HEK293 (cell line): ENCODE results near the gene HOXA3.
A peak's percentile ranks its signal among the peaks of the same experiment; 100 is the strongest.

Experiments
- BCL11B ChIP-seq: fragments of 450-650 bp; formaldehyde crosslinking; IDR thresholded peaks from 2 replicates; pipeline ENCODE4 v1.5.1; 2016; ENCODE audit warnings: low read depth, missing biosample characterization, missing genetic modification characterization
- EGR2 ChIP-seq: fragments of 450-650 bp; formaldehyde crosslinking; IDR thresholded peaks from 2 replicates; pipeline ENCODE4 v1.5.1; 2016; ENCODE audit warnings: low read depth, missing biosample characterization, missing genetic modification characterization
- KLF9 ChIP-seq: fragments of 450-650 bp; formaldehyde crosslinking; IDR thresholded peaks from 2 replicates; pipeline ENCODE4 v1.5.1; 2016; ENCODE audit warnings: missing biosample characterization, missing genetic modification characterization, low read depth
- MEIS1 ChIP-seq: sonication (generic); formaldehyde crosslinking; IDR thresholded peaks from 2 replicates; pipeline ENCODE4 v1.8.1; 2022; ENCODE audit warnings: missing genetic modification reagents, mild to moderate bottlenecking, borderline replicate concordance
- OVOL3 ChIP-seq: fragments of 450-650 bp; formaldehyde crosslinking; IDR thresholded peaks from 2 replicates; pipeline ENCODE4 v1.5.1; 2016; ENCODE audit warnings: missing biosample characterization, missing genetic modification characterization
- SP3 ChIP-seq: fragments of 450-650 bp; formaldehyde crosslinking; IDR thresholded peaks from 2 replicates; pipeline ENCODE4 v1.5.1; 2016; ENCODE audit warnings: missing biosample characterization, missing genetic modification characterization
- SP7 ChIP-seq: fragments of 450-650 bp; formaldehyde crosslinking; IDR thresholded peaks from 2 replicates; pipeline ENCODE4 v1.5.1; 2016; ENCODE audit warnings: missing biosample characterization, missing genetic modification characterization
- ZEB2 ChIP-seq: fragments of 450-650 bp; formaldehyde crosslinking; IDR thresholded peaks from 2 replicates; pipeline ENCODE4 v1.5.1; 2016; ENCODE audit warnings: missing biosample characterization, missing genetic modification characterization
- ZFP3 ChIP-seq: fragments of 450-650 bp; formaldehyde crosslinking; IDR thresholded peaks from 2 replicates; pipeline ENCODE4 v1.5.1; 2016; ENCODE audit warnings: low read depth, missing biosample characterization, missing genetic modification characterization
- ZIC2 ChIP-seq: fragments of 450-650 bp; formaldehyde crosslinking; IDR thresholded peaks from 2 replicates; pipeline ENCODE4 v1.5.1; 2016; ENCODE audit warnings: missing biosample characterization, missing genetic modification characterization
- ZNF114 ChIP-seq: fragments of 450-650 bp; formaldehyde crosslinking; IDR thresholded peaks from 2 replicates; pipeline ENCODE4 v1.5.0; 2017; ENCODE audit warnings: missing biosample characterization, missing genetic modification characterization
- ZNF132 ChIP-seq: fragments of 450-650 bp; formaldehyde crosslinking; IDR thresholded peaks from 2 replicates; pipeline ENCODE4 v1.5.1; 2017; ENCODE audit warnings: missing biosample characterization, missing genetic modification characterization, borderline replicate concordance
- ZNF138 ChIP-seq: fragments of 450-650 bp; formaldehyde crosslinking; IDR thresholded peaks from 2 replicates; pipeline ENCODE4 v1.5.1; 2016; ENCODE audit warnings: missing biosample characterization, missing genetic modification characterization, borderline replicate concordance
- ZNF155 ChIP-seq: fragments of 450-650 bp; formaldehyde crosslinking; IDR thresholded peaks from 2 replicates; pipeline ENCODE4 v1.5.1; 2016; ENCODE audit warnings: missing biosample characterization, missing genetic modification characterization
- ZNF184 ChIP-seq: fragments of 450-650 bp; IDR thresholded peaks from 2 replicates; pipeline ENCODE4 v1.5.1; 2018; ENCODE audit warnings: missing biosample characterization, mild to moderate bottlenecking, missing genetic modification characterization
- ZNF202 ChIP-seq: fragments of 450-650 bp; formaldehyde crosslinking; IDR thresholded peaks from 2 replicates; pipeline ENCODE4 v1.5.1; 2016; ENCODE audit warnings: missing biosample characterization, missing genetic modification characterization, borderline replicate concordance
- ZNF221 ChIP-seq: fragments of 450-650 bp; formaldehyde crosslinking; IDR thresholded peaks from 2 replicates; pipeline ENCODE4 v1.5.1; 2017; ENCODE audit warnings: missing biosample characterization, missing genetic modification characterization, borderline replicate concordance
- ZNF302 ChIP-seq: fragments of 450-650 bp; formaldehyde crosslinking; IDR thresholded peaks from 2 replicates; pipeline ENCODE4 v1.5.1; 2016; ENCODE audit warnings: missing biosample characterization, missing genetic modification characterization, low read depth
- ZNF324 ChIP-seq: fragments of 450-650 bp; formaldehyde crosslinking; IDR thresholded peaks from 2 replicates; pipeline ENCODE4 v1.5.1; 2016; ENCODE audit warnings: missing biosample characterization, missing genetic modification characterization
- ZNF366 ChIP-seq: fragments of 450-650 bp; formaldehyde crosslinking; conservative IDR thresholded peaks from 2 replicates; pipeline ENCODE4 v1.5.1; 2016; ENCODE audit warnings: missing biosample characterization, missing genetic modification characterization
- ZNF548 ChIP-seq: fragments of 450-650 bp; formaldehyde crosslinking; IDR thresholded peaks from 2 replicates; pipeline ENCODE4 v1.5.1; 2016; ENCODE audit warnings: missing biosample characterization, missing genetic modification characterization
- ZNF658 ChIP-seq: fragments of 450-650 bp; formaldehyde crosslinking; IDR thresholded peaks from 2 replicates; pipeline ENCODE4; 2016; ENCODE audit warnings: missing biosample characterization, missing genetic modification characterization
- ZNF776 ChIP-seq: fragments of 450-650 bp; formaldehyde crosslinking; IDR thresholded peaks from 2 replicates; pipeline ENCODE4 v1.5.0; 2017; ENCODE audit warnings: missing biosample characterization, missing genetic modification characterization, borderline replicate concordance
- ZNF777 ChIP-seq: fragments of 450-650 bp; formaldehyde crosslinking; IDR thresholded peaks from 2 replicates; pipeline ENCODE4 v1.5.1; 2017; ENCODE audit warnings: missing biosample characterization, missing genetic modification characterization, borderline replicate concordance
- ZNF830 ChIP-seq: fragments of 450-650 bp; IDR thresholded peaks from 2 replicates; pipeline ENCODE4 v1.5.0; 2018; ENCODE audit warnings: missing biosample characterization, missing genetic modification characterization, low read depth, mild to moderate bottlenecking, moderate library complexity
- ZSCAN18 ChIP-seq: fragments of 450-650 bp; formaldehyde crosslinking; IDR thresholded peaks from 2 replicates; pipeline ENCODE4 v1.5.1; 2016; ENCODE audit warnings: missing biosample characterization, missing genetic modification characterization
- ZSCAN23 ChIP-seq: fragments of 450-650 bp; formaldehyde crosslinking; IDR thresholded peaks from 2 replicates; pipeline ENCODE4 v1.5.1; 2016; ENCODE audit warnings: missing biosample characterization, missing genetic modification characterization
- TF ChIP-seq, protein P1 (sequence below): fragments of 450-650 bp; formaldehyde crosslinking; IDR thresholded peaks from 2 replicates; pipeline ENCODE4 v1.5.1; 2016; ENCODE audit warnings: missing biosample characterization, missing genetic modification characterization, borderline replicate concordance
- TF ChIP-seq, protein P2 (sequence below): fragments of 450-650 bp; formaldehyde crosslinking; IDR thresholded peaks from 2 replicates; pipeline ENCODE4 v1.5.1; 2017; ENCODE audit warnings: missing biosample characterization, missing genetic modification characterization
- TF ChIP-seq, protein P3 (sequence below): fragments of 450-650 bp; formaldehyde crosslinking; IDR thresholded peaks from 2 replicates; pipeline ENCODE4 v1.5.1; 2017; ENCODE audit warnings: missing biosample characterization, missing genetic modification characterization
- TF ChIP-seq, protein P4 (sequence below): fragments of 450-650 bp; formaldehyde crosslinking; IDR thresholded peaks from 2 replicates; pipeline ENCODE4 v1.5.1; 2016; ENCODE audit warnings: missing biosample characterization, missing genetic modification characterization

HOXA3 gene

DNA sequence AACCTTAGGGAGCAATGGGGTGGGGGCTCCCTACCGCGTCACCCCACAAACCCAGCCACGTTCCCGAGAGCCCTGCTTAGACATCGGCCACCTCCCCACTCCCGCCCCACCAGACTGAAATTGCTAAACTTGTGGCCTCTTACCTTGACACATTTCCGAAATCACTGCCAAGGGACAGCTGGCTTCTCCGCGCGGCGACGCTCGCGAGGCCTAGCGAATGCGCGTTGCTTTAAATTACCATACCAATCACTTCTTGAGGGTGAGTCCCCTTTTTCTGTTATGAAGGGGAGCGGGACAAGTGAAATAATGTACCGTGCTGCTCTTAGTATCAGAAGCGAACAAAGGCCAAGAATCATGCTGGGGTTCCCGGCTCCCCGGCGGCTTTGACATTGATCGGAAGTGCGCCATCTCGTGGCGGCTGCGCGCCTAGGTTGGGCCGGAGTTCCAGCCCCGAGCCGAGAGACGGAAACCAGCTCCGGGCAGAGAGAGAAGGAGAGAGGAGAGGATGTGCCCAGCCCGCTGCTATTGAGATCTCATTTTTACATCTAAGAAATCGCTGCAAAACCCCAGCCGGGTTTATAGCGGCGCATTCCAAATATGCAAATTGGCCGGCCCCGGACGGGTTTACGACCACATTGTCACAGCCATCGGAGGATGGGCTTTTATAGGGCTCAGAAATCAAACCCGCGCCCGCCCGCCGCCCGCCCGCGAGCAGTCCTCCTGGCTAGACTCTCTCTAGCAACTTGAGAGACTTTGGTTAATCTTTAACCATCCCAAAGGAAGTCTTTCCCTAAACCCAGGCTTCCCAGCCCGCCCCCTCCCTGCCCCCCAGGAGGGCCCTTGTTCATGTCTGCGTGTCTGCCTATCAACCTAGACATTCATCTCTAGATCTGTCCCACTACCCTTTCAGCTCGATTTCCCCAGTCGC is 27.4 kb upstream of the HOXA3 start (continued):
- TF ChIP-seq, protein P1, sequence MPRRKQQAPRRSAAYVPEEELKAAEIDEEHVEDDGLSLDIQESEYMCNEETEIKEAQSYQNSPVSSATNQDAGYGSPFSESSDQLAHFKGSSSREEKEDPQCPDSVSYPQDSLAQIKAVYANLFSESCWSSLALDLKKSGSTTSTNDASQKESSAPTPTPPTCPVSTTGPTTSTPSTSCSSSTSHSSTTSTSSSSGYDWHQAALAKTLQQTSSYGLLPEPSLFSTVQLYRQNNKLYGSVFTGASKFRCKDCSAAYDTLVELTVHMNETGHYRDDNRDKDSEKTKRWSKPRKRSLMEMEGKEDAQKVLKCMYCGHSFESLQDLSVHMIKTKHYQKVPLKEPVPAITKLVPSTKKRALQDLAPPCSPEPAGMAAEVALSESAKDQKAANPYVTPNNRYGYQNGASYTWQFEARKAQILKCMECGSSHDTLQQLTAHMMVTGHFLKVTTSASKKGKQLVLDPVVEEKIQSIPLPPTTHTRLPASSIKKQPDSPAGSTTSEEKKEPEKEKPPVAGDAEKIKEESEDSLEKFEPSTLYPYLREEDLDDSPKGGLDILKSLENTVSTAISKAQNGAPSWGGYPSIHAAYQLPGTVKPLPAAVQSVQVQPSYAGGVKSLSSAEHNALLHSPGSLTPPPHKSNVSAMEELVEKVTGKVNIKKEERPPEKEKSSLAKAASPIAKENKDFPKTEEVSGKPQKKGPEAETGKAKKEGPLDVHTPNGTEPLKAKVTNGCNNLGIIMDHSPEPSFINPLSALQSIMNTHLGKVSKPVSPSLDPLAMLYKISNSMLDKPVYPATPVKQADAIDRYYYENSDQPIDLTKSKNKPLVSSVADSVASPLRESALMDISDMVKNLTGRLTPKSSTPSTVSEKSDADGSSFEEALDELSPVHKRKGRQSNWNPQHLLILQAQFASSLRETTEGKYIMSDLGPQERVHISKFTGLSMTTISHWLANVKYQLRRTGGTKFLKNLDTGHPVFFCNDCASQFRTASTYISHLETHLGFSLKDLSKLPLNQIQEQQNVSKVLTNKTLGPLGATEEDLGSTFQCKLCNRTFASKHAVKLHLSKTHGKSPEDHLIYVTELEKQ, result no peak
- TF ChIP-seq ZNF324 (tag by site-specific recombination) (no peak), ZNF138 (no peak), EGR2 (tag by site-specific recombination) (no peak), OVOL3 (tag by site-specific recombination) (no peak), BCL11B (tag by site-specific recombination) (0 out of 2 replicates have a peak, but pooled peaks have one; percentile 37), ZNF777 (no peak), ZNF132 (no peak), ZNF114 (tag by site-specific recombination) (no peak), KLF9 (tag by site-specific recombination) (no peak), ZNF366 (tag by site-specific recombination) (peak; percentile 83), ZNF830 (tag by site-specific recombination) (no peak), MEIS1 (CRISPR knock-in tag) (no peak), ZNF776 (tag by site-specific recombination) (no peak), ZNF202 (tag by site-specific recombination) (no peak), SP3 (tag by site-specific recombination) (no peak), ZIC2 (peak; percentile 62), ZNF302 (no peak), ZNF155 (no peak), SP7 (tag by site-specific recombination) (peak; percentile 37; the same call in 1 of the 2 replicates), ZSCAN23 (no peak), ZSCAN18 (tag by site-specific recombination) (no peak), ZNF184 (tag by site-specific recombination) (no peak), ZNF658 (tag by site-specific recombination) (no peak), ZNF548 (tag by site-specific recombination) (no peak), ZEB2 (no peak; the same call in 1 of the 2 replicates), ZNF221 (tag by site-specific recombination) (no peak), ZFP3 (tag by site-specific recombination) (0 out of 2 replicates have a peak, but pooled peaks have one; percentile 25)
- TF ChIP-seq, protein P2, sequence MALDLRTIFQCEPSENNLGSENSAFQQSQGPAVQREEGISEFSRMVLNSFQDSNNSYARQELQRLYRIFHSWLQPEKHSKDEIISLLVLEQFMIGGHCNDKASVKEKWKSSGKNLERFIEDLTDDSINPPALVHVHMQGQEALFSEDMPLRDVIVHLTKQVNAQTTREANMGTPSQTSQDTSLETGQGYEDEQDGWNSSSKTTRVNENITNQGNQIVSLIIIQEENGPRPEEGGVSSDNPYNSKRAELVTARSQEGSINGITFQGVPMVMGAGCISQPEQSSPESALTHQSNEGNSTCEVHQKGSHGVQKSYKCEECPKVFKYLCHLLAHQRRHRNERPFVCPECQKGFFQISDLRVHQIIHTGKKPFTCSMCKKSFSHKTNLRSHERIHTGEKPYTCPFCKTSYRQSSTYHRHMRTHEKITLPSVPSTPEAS (tag by site-specific recombination), result no peak; the same call in 1 of the 2 replicates
- TF ChIP-seq, protein P3, sequence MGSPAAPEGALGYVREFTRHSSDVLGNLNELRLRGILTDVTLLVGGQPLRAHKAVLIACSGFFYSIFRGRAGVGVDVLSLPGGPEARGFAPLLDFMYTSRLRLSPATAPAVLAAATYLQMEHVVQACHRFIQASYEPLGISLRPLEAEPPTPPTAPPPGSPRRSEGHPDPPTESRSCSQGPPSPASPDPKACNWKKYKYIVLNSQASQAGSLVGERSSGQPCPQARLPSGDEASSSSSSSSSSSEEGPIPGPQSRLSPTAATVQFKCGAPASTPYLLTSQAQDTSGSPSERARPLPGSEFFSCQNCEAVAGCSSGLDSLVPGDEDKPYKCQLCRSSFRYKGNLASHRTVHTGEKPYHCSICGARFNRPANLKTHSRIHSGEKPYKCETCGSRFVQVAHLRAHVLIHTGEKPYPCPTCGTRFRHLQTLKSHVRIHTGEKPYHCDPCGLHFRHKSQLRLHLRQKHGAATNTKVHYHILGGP (tag by site-specific recombination), result no peak
- TF ChIP-seq, protein P4, sequence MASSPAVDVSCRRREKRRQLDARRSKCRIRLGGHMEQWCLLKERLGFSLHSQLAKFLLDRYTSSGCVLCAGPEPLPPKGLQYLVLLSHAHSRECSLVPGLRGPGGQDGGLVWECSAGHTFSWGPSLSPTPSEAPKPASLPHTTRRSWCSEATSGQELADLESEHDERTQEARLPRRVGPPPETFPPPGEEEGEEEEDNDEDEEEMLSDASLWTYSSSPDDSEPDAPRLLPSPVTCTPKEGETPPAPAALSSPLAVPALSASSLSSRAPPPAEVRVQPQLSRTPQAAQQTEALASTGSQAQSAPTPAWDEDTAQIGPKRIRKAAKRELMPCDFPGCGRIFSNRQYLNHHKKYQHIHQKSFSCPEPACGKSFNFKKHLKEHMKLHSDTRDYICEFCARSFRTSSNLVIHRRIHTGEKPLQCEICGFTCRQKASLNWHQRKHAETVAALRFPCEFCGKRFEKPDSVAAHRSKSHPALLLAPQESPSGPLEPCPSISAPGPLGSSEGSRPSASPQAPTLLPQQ (tag by site-specific recombination), result no peak
